ENCODE data around the gene LHFPL2. TPM values are rescaled to one million over a fixed set of nuclear protein-coding genes. Genes with fewer than 3 reads are reported as not detected.

The LHFPL2 gene
- polyA plus RNA-seq, 4 donors: 48.9 to 52.1 (median 50.1) TPM

DNA sequence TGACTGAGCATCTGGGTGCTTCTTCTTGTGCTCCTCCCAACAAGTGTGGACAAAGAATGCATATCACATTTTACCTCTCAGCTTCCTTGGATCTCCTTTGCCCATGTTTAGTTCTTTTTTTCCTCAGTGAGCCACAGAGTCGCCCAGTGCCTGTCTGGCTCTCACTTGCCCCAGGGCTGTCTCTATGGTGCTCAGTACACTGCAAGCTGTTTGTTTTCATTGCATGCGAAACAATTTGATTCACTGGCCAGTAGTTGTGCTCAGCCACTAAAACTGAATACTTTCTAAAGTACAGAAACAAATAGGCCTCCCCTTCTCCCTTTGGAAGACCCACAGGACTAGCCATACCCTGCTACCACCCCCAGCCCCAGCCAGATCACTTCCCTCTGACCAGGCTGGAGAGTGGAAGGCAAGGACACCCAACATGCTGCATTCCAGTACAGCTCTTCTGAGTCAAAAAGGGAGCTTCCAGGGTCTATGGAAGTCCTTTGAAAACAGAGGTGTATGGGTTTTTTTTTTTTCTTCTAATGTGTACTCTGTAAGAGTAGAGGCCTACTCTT is 3.8 kb downstream of the LHFPL2 start:
- no peak for DNase-seq (ENCODE audit: low read depth in 4 of 4, low spot score in 2 of 4)

DNA sequence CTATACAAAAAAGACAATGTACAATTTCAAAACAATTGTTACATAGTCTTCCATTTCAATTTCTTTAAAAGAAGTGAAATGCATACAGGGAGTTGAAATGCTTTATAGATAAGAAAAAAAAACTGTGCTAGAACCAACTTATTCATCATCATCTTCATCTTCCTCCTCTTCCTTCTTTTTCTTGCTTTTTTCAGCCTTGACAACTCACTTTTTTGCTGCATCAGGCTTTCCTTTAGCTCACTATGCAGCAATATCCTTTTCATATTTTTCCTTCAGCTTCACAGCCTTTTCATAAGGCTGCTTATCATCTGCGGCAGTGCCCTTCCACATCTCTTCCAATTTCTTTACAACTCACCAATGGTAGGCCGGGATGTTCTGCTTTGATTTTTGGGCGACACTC is 4.4 kb downstream of the LHFPL2 start:
- DNase-seq (ENCODE audit: low read depth in 4 of 4, low spot score in 2 of 4): no peak

- no peak for DNase-seq (ENCODE audit: low read depth in 4 of 4, low spot score in 2 of 4)
Observed at GRCh38 chr5:78642701-78643100, 5.9 kb downstream of the LHFPL2 start.

- no peak for DNase-seq (ENCODE audit: low read depth in 4 of 4, low spot score in 2 of 4)
Observed at GRCh38 chr5:78640662-78641474, 7.7 kb downstream of the LHFPL2 start.

GRCh38 chr5:78639791-78640190 is 8.8 kb downstream of the LHFPL2 start:
- DNase-seq (ENCODE audit: low read depth in 4 of 4, low spot score in 2 of 4): no peak

- no peak for DNase-seq (ENCODE audit: low read depth in 4 of 4, low spot score in 2 of 4)
Observed at GRCh38 chr5:78638973-78639669, 9.5 kb downstream of the LHFPL2 start.

DNA sequence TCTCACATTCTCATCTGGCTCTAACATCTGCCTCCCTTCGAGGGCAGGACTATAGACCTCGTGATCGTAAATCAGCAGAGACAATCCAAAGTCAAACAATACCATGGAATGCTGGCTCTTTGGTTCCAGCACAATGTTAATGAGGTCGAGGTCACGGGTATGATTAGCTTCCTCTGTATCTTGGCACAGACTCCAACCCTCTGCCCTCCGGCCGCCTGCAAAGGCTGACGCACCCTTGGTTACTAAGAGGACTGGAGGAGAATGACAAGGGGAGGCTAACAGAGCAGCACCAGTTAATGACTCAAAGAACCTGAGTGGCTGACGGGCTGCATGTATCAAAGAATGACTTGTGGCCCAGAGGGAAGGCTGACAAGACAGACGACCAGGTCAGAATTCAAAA is 10.1 kb downstream of the LHFPL2 start:
- DNase-seq (ENCODE audit: low read depth in 4 of 4, low spot score in 2 of 4): peak in 2 of 4 donors; percentile 72

GRCh38 chr5:78637468-78637867 is 11.1 kb downstream of the LHFPL2 start:
- no peak for DNase-seq (ENCODE audit: low read depth in 4 of 4, low spot score in 2 of 4)

DNA sequence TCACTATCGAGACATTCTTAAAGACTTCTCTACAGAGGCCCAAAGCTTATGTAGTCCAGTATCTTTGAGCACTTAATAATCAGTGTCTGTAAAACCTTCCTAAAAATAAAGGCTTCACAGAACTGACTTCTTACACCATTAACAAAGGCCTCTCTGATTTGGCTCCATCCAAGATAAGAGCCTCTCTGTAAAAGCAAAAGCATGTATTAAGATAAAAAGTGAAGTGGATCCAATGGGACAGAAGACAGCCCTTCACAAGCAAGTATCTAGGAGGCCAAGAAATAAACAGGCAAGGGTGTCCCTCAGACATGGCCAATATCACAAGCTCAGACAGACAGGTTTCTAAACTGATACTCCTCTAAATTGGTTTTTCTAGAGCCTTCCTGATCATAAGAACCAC is 11.9 kb downstream of the LHFPL2 start:
- DNase-seq (ENCODE audit: low read depth in 4 of 4, low spot score in 2 of 4): no peak

DNA sequence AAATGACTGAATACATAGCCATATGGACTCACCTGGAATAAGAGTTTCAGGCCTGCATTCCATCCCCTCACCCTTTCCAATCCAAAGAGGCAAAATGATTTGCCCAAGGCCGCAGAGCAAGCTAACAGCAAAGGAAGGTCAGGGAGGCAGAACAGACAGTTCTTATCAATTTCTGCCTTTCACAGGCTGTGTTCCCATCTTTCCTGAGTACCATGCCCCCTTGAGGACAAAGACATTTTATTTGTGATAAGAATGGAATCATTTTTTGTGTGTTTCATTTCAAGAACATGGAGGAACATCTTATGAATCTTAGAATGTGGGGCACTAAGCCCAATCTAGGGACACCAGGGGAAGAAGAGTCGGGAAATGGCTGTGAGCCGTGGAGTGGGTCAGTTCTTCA is 13.9 kb downstream of the LHFPL2 start:
- no peak for DNase-seq (ENCODE audit: low read depth in 4 of 4, low spot score in 2 of 4)

DNA sequence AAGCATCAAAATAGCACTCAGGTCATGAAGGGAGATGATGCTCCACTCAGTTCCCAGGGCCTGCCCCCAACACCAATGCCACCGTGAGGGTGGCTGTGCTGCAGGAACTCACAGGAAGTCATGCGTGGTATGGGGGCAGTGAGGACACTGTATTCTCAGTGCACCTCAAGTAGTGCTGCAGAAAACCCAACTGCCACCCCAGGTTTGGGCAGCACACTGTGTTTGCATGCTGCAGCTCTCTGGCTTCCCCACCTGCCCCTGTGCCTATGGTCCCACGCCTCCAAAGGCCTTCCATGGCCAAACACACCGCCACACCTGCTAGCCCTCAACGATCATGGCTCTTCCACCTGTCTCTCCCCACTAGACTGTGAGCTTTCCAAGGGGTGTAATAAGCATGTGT is 14.3 kb downstream of the LHFPL2 start:
- DNase-seq (ENCODE audit: low read depth in 4 of 4, low spot score in 2 of 4): no peak

GRCh38 chr5:78633700-78634099 is 14.9 kb downstream of the LHFPL2 start:
- DNase-seq (ENCODE audit: low read depth in 4 of 4, low spot score in 2 of 4): no peak

GRCh38 chr5:78632467-78632866 is 16.1 kb downstream of the LHFPL2 start:
- no peak for DNase-seq (ENCODE audit: low read depth in 4 of 4, low spot score in 2 of 4)

GRCh38 chr5:78631931-78632330 is 16.6 kb downstream of the LHFPL2 start:
- no peak for DNase-seq (ENCODE audit: low read depth in 4 of 4, low spot score in 2 of 4)

GRCh38 chr5:78630047-78630446 is 18.5 kb downstream of the LHFPL2 start:
- DNase-seq (ENCODE audit: low read depth in 4 of 4, low spot score in 2 of 4): no peak

DNA sequence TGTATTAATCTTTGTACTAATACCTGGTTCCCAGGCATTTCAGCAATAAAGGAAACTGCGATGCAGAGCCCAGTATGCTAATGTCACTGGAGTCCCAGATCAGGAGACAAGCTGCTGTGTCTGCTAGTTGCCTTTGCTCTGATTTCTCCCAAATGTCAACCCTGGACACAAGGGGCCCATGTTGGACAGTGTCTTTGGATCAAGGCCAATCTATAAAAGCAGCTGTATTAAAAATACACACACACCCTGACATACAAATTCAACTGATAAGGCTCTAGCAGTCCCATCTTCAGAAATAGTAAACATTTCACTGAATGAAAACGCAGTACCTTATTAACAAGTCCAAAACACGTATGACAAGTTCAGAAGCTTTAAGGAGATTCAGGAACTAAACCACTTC is 18.9 kb downstream of the LHFPL2 start:
- DNase-seq (ENCODE audit: low read depth in 4 of 4, low spot score in 2 of 4): no peak

GRCh38 chr5:78628270-78628992 is 20.1 kb downstream of the LHFPL2 start:
- DNase-seq (ENCODE audit: low read depth in 4 of 4, low spot score in 2 of 4): no peak

DNA sequence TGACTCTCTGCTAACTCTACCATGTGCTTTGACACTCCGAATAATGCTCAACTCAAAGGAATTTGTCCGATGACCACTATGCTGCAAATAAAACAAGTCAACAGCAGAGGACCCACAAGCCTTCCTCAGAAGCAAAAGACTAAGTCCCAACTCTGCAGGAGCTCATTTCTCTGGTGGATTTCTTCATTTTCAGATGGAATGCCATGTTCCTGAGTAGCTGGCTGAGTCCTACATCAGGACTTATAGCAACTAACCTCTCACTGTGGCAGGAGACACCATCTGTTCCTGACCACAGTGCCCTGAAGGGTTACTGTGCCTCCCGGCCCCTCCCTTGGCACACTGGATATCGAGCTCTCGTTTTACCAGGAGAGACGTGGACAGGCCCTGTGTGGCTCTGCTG is 20.8 kb downstream of the LHFPL2 start:
- no peak for DNase-seq (ENCODE audit: low read depth in 4 of 4, low spot score in 2 of 4)

- DNase-seq (ENCODE audit: low read depth in 4 of 4, low spot score in 2 of 4): no peak
Observed at GRCh38 chr5:78627175-78627574, 21.4 kb downstream of the LHFPL2 start.

- no peak for DNase-seq (ENCODE audit: low read depth in 4 of 4, low spot score in 2 of 4)
Observed at GRCh38 chr5:78626009-78626571, 22.5 kb downstream of the LHFPL2 start.

GRCh38 chr5:78624992-78625391 is 23.6 kb downstream of the LHFPL2 start:
- DNase-seq (ENCODE audit: low read depth in 4 of 4, low spot score in 2 of 4): no peak
